GM12874 (cell line): ENCODE data around the gene MED9.

Source experiments
- TF ChIP-seq, protein P1 (sequence below): IDR thresholded peaks from 2 replicates; pipeline ENCODE4 v1.5.1; 2011; ENCODE audit warnings: low read depth, mild to moderate bottlenecking, control low read depth, low read length, moderate library complexity; ENCODE audit not compliant: insufficient read depth

Gene MED9

DNA sequence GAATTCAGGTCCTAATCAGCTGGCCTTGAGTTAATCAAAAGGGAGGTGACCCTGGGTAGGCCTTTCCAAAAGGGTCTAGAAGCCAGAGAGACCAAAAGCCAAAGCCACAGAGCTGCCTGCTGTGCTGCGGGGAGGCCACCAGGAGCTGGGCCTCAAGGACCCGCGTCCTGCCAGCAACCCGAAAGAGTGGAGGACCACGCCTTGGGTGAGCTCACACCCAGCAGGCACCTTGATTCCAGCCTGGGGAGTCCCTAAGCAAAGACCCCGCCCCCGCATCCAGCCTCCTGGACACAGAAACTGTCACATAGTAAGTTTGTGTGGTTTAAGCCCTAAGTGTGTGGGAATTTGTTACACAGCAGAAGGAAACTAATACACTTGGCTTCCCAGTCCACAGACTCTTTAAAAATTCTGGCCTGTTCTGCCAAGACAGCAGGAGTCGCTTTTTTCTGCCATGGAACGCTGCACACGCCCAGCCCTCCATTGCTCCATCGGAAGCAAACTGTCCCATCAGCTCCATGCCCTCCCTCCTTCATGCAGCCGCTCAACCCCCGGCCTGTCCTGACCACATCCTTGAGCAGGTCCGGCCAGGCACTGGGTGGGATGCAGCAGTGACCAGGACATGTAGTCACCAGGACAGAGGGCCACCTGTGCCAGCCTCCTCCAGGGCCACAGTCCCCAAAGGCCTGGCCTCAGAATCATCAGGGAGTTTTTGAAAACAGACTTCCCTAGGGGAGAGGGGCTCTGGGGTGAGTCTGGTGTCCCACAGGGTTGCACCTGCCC is 40.3 kb downstream of the MED9 start:
- TF ChIP-seq, protein P1, sequence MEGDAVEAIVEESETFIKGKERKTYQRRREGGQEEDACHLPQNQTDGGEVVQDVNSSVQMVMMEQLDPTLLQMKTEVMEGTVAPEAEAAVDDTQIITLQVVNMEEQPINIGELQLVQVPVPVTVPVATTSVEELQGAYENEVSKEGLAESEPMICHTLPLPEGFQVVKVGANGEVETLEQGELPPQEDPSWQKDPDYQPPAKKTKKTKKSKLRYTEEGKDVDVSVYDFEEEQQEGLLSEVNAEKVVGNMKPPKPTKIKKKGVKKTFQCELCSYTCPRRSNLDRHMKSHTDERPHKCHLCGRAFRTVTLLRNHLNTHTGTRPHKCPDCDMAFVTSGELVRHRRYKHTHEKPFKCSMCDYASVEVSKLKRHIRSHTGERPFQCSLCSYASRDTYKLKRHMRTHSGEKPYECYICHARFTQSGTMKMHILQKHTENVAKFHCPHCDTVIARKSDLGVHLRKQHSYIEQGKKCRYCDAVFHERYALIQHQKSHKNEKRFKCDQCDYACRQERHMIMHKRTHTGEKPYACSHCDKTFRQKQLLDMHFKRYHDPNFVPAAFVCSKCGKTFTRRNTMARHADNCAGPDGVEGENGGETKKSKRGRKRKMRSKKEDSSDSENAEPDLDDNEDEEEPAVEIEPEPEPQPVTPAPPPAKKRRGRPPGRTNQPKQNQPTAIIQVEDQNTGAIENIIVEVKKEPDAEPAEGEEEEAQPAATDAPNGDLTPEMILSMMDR = no peak

DNA sequence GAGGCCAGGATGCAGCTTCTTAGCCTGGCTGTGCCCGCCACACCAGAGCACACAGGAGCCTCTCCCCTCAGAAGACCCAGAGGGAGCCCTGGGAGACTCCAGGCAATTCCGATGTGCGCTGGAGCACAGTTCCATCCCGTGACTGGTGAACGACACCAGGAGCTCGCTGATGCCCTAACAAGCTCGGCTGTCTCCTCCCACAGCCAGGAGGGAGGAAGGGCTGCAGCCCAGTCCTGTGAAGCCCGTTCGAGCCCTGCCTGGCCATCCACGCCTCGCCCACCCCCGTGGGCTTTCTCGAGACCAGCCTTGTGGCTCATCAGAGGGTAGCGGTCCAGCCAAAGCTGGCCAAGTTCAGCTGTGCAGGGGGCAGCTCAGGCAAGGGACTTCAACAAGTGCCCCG is 41.2 kb downstream of the MED9 start:
- TF ChIP-seq, protein P1 = no peak

DNA sequence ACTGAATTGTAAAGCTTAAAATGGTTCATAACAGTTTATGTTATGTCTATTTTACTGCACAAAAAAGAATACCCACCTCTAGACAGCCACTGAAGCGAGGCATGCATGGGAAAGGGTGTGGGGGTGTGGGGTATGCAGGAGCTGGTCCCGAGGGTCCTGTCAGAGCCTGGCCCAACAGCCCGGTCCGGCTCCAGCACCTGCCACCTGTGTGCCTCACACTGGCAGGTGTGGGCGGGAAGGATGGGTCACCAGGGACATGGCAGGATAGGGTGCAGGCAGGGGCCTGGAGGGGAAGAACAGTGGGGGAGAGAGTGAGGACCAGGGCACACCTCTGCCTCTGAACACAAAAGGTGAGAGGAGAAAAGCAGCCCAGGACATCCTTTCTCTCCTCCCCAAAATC is 42.2 kb downstream of the MED9 start:
- TF ChIP-seq, protein P1 = no peak

DNA sequence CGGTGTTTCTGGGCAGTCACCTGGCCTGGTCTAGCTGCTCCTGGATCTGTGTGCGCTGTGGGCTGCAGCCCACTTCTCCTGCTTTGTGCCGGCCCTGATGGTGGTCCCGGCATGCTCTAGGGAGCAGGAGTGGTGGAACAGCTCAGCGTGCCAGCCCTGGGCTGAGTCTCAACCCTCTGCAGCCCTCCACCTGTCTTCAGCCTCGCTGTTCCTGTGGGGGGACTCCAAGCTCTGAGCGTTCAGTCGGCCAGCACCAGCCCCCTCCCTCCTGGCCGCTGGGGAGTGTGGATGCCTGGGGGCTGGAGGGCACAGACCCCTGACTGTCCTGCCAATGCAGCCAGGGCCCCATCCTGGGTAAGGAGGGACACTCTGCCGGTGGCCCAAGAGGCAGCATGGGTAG is 43.1 kb downstream of the MED9 start:
- TF ChIP-seq, protein P1 = no peak

DNA sequence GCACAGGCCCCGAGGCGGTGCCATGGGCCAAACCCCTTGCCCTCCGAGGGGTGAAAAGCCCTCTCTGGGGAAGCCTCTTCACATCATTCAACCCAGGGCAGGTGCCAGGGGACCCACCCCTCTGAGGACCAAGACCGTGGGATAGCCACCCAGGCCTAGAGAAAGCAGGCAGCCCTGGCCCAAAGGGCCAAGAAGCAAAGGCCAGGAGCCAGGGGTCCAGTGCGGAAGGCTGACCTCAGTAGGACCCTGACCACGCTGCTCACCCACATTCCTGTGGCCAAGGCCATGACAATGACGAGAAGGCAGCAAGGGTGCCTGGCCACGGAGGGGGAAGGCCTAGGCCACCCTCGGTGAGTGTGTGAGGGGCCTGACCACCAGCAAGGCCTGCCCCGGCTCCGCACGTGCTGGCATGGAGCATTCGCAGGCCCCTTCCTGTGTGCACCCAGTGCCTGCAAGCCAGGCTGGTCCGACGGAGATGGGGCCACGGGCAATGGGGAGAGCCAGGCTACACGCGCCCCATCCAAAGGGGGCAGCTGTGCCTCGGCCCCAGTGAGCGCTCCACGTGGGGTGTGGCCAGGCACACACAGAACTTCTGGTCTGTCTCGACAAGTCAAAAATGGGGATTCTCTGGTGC is 43.9 kb downstream of the MED9 start:
- TF ChIP-seq, protein P1 = no peak

DNA sequence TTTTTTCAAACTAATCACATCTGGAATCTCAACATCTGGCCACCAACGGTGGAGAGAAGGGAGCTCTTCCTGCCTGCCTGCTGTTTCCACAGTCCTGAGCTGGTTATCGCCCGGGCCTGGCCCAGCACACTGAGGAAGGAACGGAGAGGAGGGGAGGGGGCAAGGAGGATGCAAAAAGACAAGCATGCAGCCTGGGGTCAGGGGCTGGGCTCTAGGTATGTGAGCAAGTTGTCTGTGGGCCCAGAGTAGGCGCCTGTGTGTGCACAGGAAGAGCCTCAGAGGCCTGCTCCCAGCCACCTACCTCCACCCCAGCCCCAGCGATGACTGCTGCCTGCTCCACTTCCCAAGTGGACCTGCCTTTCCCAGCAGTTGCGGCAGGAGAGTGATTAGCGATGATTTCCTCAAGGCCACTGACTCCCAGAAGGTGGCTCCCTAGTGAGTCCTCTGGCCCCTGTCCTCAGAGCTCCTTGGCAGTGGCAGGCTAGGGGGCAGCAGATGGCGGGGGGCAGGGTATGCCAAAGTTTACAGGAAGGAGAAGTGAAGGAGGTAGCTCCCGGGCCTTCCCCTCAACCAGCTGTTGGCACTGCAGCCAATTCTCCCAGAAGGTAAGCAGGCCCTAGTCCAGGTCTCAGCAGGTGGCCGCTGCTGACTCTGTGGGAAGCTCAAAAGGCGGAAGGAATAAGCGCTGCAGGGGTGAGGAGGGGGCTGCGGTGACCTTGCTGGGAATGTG is 46.4 kb downstream of the MED9 start:
- TF ChIP-seq, protein P1 = no peak

DNA sequence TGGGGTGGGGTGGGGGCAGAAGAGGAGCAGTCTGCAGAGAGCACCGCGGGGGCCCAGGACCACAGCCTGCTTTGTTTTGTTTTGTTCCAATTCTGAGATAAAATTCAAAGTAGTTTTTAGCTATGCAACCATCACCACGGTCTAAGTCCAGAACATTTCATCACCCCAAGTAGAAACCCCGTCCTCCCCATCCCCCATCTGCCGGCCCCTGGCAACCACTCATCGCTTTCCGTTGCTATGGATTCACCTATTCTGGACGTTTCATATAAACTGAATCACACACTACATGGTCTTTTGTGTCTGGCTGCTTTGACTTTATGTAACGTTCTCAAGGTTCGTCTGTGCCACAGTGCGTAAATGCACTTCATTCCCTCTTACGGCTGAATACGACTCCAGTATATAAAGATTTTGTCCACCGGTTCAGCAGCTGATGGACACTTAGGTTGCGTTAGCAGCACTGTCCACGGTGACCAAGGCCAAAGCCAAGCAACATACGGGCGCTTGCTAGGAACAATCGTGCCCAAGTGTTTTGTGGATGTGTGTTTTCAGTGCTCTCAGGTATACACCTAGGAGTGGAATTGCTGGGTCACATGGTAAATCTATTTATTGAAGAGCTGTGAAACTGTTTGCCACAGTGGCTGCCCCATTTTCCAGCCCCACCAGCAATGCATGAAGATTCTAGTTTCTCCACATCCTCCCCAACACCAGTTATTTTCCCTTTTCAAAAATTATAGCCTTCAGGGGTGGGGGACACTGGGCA is 47.1 kb downstream of the MED9 start:
- TF ChIP-seq, protein P1 = no peak
